NCI-H128 (cell line): ENCODE data around the gene MEGF9.
A peak's percentile ranks its signal among the peaks of the same experiment; 100 is the strongest.
"Not testable (repeated sequence)": the region's sequence is repeated elsewhere in the genome, so short reads cannot be mapped to it uniquely, and the experiment has no call there.

Source experiments
- DNase-seq: peaks from one replicate; lab custom pipeline; 2025; ENCODE audit not compliant: unreplicated experiment; lab: John Stamatoyannopoulos, UW

The MEGF9 gene

GRCh38 chr9:120714088-120714845 is at the start of gene MEGF9:
Gene MEGF9 (minus strand): TSS chr9:120714470. CDS start chr9:120714358, 112 bp downstream.
- peak; percentile 97 for DNase-seq

GRCh38 chr9:120761006-120761405 is 46.7 kb upstream of the MEGF9 start:
- no peak for DNase-seq

GRCh38 chr9:120759755-120760400 is 45.6 kb upstream of the MEGF9 start:
- no peak for DNase-seq

- DNase-seq = no peak
These were observed 44.3 kb upstream of the MEGF9 start for GRCh38 chr9:120758544-120758943.

- DNase-seq = no peak
These were observed 43.0 kb upstream of the MEGF9 start for GRCh38 chr9:120757026-120757913.

- no peak for DNase-seq
These were observed 42.3 kb upstream of the MEGF9 start for GRCh38 chr9:120756531-120756930.

- peak; percentile 37 for DNase-seq
These were observed 41.7 kb upstream of the MEGF9 start for GRCh38 chr9:120755810-120756434.

- no peak for DNase-seq
These were observed 40.8 kb upstream of the MEGF9 start for GRCh38 chr9:120755044-120755443.

GRCh38 chr9:120750421-120750820 is 36.2 kb upstream of the MEGF9 start:
- no peak for DNase-seq

GRCh38 chr9:120746366-120746765 is 32.1 kb upstream of the MEGF9 start:
- not testable (repeated sequence) for DNase-seq

- no peak for DNase-seq
These were observed 31.0 kb upstream of the MEGF9 start for GRCh38 chr9:120745278-120745677.

- no peak for DNase-seq
These were observed 28.7 kb upstream of the MEGF9 start for GRCh38 chr9:120742951-120743416.

- DNase-seq = no peak
These were observed 27.4 kb upstream of the MEGF9 start for GRCh38 chr9:120741701-120742100.

GRCh38 chr9:120741191-120741590 is 26.9 kb upstream of the MEGF9 start:
- no peak for DNase-seq

- DNase-seq = no peak
These were observed 25.9 kb upstream of the MEGF9 start for GRCh38 chr9:120740132-120740531.

- DNase-seq = no peak
These were observed 23.3 kb upstream of the MEGF9 start for GRCh38 chr9:120737416-120738165.

GRCh38 chr9:120736881-120737280 is 22.6 kb upstream of the MEGF9 start:
- no peak for DNase-seq

- no peak for DNase-seq
These were observed 21.3 kb upstream of the MEGF9 start for GRCh38 chr9:120735415-120736126.

- no peak for DNase-seq
These were observed 20.5 kb upstream of the MEGF9 start for GRCh38 chr9:120734607-120735410.
